Lung (tissue), 12 donors: ENCODE measurements around the gene PNLIPRP1. TPM values are rescaled to one million over a fixed set of nuclear protein-coding genes. Genes with fewer than 3 reads are reported as not detected.

Experiments used
- ATAC-seq: fragments of 200-7000 bp; cut with Tn5 transposase; one replicate; pipeline ENCODE4 v1.9.1; 2020; ENCODE audit warnings: moderate number of reproducible peaks; ENCODE audit not compliant: insufficient read depth, low FRiP score
- DNase-seq, 3 donors: peaks; one replicate each; pipeline ENCODE4 v3.0.0-alpha.2; 2013 to 2017
- H3K27ac ChIP-seq, 2 donors: one replicate each; pipeline ENCODE4 v1.5.1; 2013; ENCODE audit warnings: mild to moderate bottlenecking in 2 of 2, moderate library complexity in 2 of 2, control low read depth in 1 of 2, inconsistent platforms in 1 of 2, low read depth in 1 of 2, low read length in 1 of 2
- H3K27me3 ChIP-seq, 3 donors: one replicate each; pipeline ENCODE4 v1.5.1; 2013; ENCODE audit warnings: low read length in 2 of 3; ENCODE audit not compliant: control insufficient read depth in 3 of 3, insufficient read depth in 3 of 3
- H3K36me3 ChIP-seq, 4 donors: one replicate each; pipeline ENCODE4 v1.5.1; 2013; ENCODE audit warnings: low read length in 4 of 4, mild to moderate bottlenecking in 1 of 4, moderate library complexity in 1 of 4; ENCODE audit not compliant: control insufficient read depth in 4 of 4, insufficient read depth in 4 of 4
- H3K4me1 ChIP-seq, 5 donors: one replicate each; pipeline ENCODE4 v1.5.1; 2013; ENCODE audit warnings: low read length in 5 of 5, mild to moderate bottlenecking in 2 of 5, moderate library complexity in 1 of 5; ENCODE audit not compliant: control insufficient read depth in 5 of 5, insufficient read depth in 5 of 5
- H3K4me3 ChIP-seq: one replicate; pipeline ENCODE4 v1.5.1; 2013; ENCODE audit warnings: mild to moderate bottlenecking, control low read depth, moderate library complexity
- H3K9ac ChIP-seq, 2 donors: one replicate each; pipeline ENCODE4 v1.5.1; 2013; ENCODE audit warnings: low read length in 2 of 2, control low read depth in 1 of 2; ENCODE audit not compliant: insufficient read depth in 1 of 2
- H3K9me3 ChIP-seq, 4 donors: one replicate each; pipeline ENCODE4 v1.5.1; 2013; ENCODE audit warnings: low read length in 3 of 4, mild to moderate bottlenecking in 1 of 4, moderate library complexity in 1 of 4; ENCODE audit not compliant: control insufficient read depth in 4 of 4, insufficient read depth in 3 of 4
- CTCF ChIP-seq: IDR thresholded peaks from 2 replicates; pipeline ENCODE4 v1.5.1; 2012; ENCODE audit warnings: mild to moderate bottlenecking; ENCODE audit errors: control extremely low read depth, extremely low read depth
- WGBS, 2 donors: extraction: QIAGEN DNeasy Blood & Tissue Kit; methylation state at CpG; one replicate each; pipeline ENCODE4 v1.1.7; 2013; 5-methylcytosine and 5-hydroxymethylcytosine counted together
- polyA plus RNA-seq, 2 donors: library from polyadenylated mRNA; stranded (reverse); fragments of 200-250 nt; gene quantifications; one replicate each; pipeline ENCODE4 v1.2.1, GENCODE V29; 2013
- total RNA-seq, 2 donors: library from RNA; depleted of rRNA in 1 of 2; stranded (reverse); fragments of >200 nt in 1 of 2; gene quantifications; one replicate each; pipeline ENCODE4 v1.2.1, GENCODE V29; 2014 to 2021
- donor health status: control.
- donor health status: control.
- donor health status: Bipolar disorder and iron deficiency.
- donor health status: healthy.
- donor health status: DM: yes; HTN: yes; CAD: no.

The PNLIPRP1 gene
- total and polyA plus RNA-seq, 4 donors: 0.26 to 1.4 TPM; not detected in 2

GRCh38 chr10:116555880-116556279 lies 34.9 kb upstream of the PNLIPRP1 start:
- 79 to 84% methylated on average over 6 of the region's 6 CpGs for WGBS, 2 donors
- no peak overlapping the region for H3K27ac ChIP-seq
- H3K36me3 ChIP-seq: no peaks in the 10 kb centered on the region
- H3K9me3 ChIP-seq: no peaks in the 10 kb centered on the region
- TF ChIP-seq CTCF: no peak
- no peaks in the 10 kb centered on the region for H3K27me3 ChIP-seq
- no peaks in the 10 kb centered on the region for H3K4me1 ChIP-seq
- no peak overlapping the region for H3K4me3 ChIP-seq
- ATAC-seq (no peak), DNase-seq (no peak)
- H3K9ac ChIP-seq: no peak overlapping the region

- no peak for ATAC-seq
- Histone ChIP-seq H3K27me3 (no peaks in the 10 kb centered on the region), H3K36me3 (no peaks in the 10 kb centered on the region), H3K4me3 (no peak overlapping the region), H3K27ac (no peak overlapping the region), H3K9ac (no peak overlapping the region), H3K9me3 (no peaks in the 10 kb centered on the region), H3K4me1 (no peaks in the 10 kb centered on the region)
- no peak for DNase-seq
- TF ChIP-seq CTCF: no peak
- 81 to 89% methylated on average over 5 of the region's 5 CpGs for WGBS, 2 donors
These were observed 33.4 kb upstream of the PNLIPRP1 start for GRCh38 chr10:116557305-116557880.

- Histone ChIP-seq H3K27me3 (no peaks in the 10 kb centered on the region), H3K9ac (no peak overlapping the region), H3K4me1 (no peaks in the 10 kb centered on the region), H3K36me3 (no peaks in the 10 kb centered on the region), H3K27ac (no peak overlapping the region), H3K9me3 (no peaks in the 10 kb centered on the region), H3K4me3 (no peak overlapping the region)
- WGBS, 2 donors: 93 to 97% methylated on average over 8 of the region's 8 CpGs
- ATAC-seq: no peak
- no peak for TF ChIP-seq CTCF
- no peak for DNase-seq
These were observed 25.2 kb upstream of the PNLIPRP1 start for GRCh38 chr10:116565534-116565933.

- H3K36me3 ChIP-seq: no peaks in the 10 kb centered on the region
- H3K9me3 ChIP-seq: no peaks in the 10 kb centered on the region
These were observed 23.8 kb upstream of the PNLIPRP1 start for GRCh38 chr10:116566932-116567331.

More at GRCh38 chr10:116566932-116567331, 23.8 kb upstream of the PNLIPRP1 start:
- Histone ChIP-seq H3K4me1 (no peaks in the 10 kb centered on the region), H3K27me3 (no peaks in the 10 kb centered on the region), H3K9ac (no peak overlapping the region), H3K27ac (no peak overlapping the region), H3K4me3 (no peak overlapping the region)
- no peak for TF ChIP-seq CTCF
- DNase-seq (no peak), ATAC-seq (no peak)
